HG03097 (cell line): ENCODE data around the gene RPL4.
"Not testable (repeated sequence)": the region's sequence is repeated elsewhere in the genome, so short reads cannot be mapped to it uniquely, and the experiment has no call there.

Source experiments
- ATAC-seq: cut with Tn5 transposase; IDR thresholded peaks from one replicate; pipeline ENCODE4 v1.9.1; 2021; ENCODE audit not compliant: unreplicated experiment, low FRiP score

Gene RPL4

GRCh38 chr15:66461294-66461693 lies 43.4 kb downstream of the RPL4 start:
- ATAC-seq, result not testable (repeated sequence)

GRCh38 chr15:66459818-66460615 lies 44.6 kb downstream of the RPL4 start:
- no peak for ATAC-seq

- ATAC-seq, result no peak
These were observed 48.4 kb downstream of the RPL4 start for GRCh38 chr15:66456211-66456610.

GRCh38 chr15:66454143-66454542 lies 50.5 kb downstream of the RPL4 start:
- ATAC-seq, result no peak

GRCh38 chr15:66452971-66453580 lies 51.6 kb downstream of the RPL4 start:
- no peak for ATAC-seq

- ATAC-seq, result no peak
These were observed 52.2 kb downstream of the RPL4 start for GRCh38 chr15:66452420-66452819.
